Kidney glomerular epithelial cell (primary cell): ENCODE results near the gene MPG.

ENCODE experiments used
- DNase-seq: peaks from one replicate; lab custom pipeline; 2025; lab: John Stamatoyannopoulos, UW

The MPG gene

DNA sequence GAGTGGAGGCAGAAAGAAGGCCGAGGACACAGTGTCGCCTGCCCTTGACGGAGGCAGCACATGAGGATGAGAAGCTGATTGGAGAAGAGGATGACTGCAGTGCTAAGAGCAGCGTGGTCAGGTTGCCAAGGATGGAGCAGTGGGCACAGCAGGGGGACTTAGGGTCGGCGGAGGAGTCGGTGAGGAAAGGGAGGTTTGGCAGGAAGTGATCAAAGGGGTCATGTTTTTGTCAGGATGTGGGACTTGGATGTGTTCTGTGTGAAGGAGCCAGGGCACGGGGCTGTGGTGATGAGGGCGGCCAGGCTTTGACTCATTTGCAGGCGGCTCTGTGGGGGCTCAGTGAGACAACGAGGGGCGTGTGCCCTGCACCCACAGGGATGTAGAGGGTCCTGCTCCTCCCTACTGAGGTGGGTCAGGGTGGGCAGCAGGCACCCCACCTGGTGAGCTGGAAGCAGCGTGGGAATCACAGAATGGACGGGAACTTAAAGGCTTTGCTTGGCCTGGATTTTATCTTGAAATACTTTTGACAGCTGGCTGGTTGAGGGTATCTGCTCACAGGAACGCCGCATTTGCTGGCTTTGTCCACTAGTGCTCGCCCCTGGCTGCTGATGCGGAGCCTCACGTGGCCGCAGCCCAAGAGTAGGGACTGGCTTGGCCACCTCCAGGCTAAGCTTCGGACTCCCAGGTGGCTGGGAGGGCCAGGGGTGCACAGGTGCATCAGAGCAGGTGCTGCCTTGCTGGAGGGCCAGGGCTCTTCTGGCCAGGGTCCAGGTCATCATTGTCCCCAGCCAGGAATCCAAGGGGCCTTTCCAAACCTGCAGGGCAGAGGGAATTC lies 6.0 kb downstream of the MPG start:
- no peak for DNase-seq

DNA sequence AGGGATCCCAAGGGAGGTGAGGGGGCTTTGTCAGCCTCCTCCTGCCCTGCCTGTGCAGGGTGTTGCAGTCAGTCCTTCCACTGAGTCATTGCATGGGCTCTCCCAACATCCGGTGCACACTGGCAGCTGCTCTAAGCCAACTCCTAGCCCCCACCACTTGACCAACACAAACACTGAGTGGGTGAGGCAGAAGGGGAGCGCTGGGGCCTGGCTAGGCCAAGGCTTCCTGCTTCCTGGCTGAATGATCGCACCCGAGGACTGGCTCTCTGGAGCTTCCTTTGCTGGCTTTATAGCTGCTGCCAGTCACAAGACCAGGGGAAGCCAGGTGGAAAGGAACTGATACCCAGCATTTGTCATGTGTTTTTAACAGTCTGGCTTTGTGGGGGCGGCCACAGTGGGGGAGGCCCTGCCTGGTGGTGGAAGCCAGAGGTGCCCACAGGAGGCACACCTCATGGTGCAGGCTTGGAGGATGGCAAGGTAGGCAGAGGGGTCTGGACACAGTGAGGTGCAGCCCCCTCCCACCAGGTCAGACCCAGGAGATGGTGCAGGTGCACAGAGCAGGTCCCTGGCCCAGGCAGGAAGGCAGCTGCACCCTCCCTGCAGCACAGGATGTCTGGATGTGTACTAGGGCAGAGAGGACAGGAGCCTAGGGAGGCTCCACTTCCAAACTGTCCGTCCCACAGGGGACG lies 6.8 kb downstream of the MPG start:
- peak; percentile 98 for DNase-seq

DNA sequence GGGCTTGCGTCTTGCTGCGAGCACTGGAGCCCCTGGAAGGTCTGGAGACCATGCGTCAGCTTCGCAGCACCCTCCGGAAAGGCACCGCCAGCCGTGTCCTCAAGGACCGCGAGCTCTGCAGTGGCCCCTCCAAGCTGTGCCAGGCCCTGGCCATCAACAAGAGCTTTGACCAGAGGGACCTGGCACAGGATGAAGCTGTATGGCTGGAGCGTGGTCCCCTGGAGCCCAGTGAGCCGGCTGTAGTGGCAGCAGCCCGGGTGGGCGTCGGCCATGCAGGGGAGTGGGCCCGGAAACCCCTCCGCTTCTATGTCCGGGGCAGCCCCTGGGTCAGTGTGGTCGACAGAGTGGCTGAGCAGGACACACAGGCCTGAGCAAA lies 7.4 kb downstream of the MPG start:
- DNase-seq: no peak

DNA sequence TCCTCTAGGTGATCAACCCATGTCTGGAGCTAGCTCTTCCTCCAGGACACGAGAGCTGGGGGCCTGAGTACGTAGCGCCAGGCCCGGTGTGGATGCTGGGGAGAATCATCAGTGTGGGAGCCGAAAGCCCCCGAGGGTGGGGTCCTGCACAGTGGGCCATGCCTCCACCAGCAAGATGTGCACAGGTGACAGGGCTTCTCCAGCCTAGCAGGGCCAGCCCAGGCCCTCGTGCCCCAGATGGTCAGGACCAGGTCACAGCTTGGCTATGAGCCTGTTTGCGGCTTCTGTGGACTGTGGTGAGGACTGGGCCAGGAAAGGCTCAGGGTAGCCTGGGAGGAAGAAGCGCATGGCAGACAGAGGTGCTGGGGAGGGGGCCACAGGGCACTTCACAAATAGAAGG lies 7.8 kb downstream of the MPG start:
- DNase-seq: no peak

DNA sequence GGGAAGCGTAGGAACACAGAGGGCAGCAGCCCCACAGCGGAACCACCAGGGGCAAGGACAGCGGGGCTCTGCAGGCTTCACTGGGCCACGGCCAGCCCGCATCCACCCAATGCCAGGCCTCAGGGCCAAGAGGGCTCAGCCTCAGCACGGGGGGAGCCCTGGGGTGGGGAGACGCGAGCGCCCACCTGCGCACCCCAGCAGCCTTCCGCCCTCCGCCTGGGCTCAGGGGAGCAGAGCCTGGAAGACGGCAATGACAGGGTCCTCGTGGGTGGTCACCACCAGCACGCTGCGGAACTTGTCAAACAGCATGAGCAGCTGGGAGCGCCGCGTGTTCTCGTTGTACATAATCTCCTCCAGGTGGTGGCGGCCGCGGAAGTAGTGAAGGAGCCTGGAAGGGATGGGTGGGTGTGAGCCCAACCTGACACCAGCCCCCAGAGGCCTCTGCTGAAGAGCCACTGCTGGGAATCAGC lies 8.5 kb downstream of the MPG start:
- no peak for DNase-seq

DNA sequence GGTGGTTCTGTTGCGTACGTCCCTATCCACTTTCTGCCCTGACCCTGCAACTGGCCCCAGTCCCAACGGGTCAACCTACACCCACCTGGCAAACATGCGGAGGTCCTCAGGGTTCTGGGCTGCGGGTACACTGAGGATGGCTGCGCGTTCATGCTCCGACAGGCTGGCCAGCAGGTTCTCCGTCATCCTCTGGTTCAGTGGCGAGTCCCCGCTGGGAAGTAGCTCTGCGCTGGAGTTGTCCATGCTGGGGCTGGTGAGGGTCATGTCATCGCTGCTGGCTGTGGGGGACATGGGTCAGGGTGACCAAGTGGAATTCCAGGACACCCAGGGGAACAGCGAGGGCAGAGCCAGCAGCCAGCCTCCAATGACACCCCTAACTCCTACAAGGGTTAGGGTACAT lies 10.6 kb downstream of the MPG start:
- no peak for DNase-seq

DNA sequence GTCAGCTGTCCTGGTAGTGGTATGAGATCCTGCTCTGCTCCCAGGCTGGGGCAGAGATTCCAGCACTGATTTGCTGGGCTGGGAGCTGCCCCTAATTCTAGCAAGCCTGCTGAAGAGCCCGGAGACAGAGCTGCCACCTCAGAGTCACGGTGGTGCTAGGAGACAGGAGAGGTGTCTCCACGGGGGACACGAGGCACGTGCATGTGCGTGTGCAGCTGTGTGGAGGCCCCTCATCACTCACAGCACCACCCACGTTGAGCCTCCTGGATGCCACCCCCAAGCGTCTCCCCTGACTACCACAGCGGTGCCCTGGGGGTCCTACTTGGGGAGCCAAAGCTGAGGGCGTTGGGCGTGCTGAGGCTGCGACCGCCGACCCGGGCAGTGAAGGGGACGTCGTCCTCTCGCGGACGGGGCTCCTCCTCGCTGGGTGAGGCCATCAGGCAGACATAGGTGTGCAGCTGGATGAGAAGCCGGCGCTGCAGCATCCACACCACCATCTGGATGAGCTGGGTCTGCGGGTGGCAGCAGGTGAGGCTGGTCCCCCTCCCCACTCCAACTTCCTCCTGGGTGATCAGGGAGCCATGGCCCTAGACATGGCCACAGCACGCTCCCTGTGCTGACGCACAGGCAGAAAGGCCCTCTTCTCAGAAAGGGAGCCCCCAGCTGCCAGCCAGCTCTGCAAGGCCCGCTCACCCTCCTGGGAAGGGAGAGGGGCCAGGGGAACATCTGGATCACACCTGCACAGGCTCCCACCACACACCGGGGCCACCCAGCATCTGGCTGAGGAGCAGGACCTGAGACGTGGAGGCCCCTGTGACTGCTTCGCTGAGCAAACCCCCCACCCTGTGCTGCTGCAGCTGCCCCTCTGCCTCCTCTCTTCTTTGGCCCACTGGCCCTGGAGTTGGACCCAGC lies 11.6 kb downstream of the MPG start:
- no peak for DNase-seq

DNA sequence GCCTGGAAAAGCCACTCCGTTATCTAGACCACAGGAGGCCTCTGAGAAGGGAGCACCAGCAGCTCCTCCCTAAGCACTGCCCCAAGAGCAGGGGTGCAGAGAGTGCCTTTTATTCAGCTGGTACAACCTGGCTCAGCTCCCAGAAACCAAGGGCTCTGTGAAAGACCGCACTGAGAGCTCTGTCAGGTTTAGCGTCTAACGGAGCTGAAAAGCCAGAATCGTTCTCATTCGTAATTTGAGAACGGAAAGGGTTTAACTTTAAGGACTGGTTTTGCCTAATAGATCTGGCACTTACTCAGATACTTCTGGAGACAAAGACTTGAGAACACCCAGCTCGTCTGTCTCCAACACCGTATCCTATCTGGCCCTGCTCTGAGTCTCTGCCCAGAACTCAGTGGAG lies 13.5 kb downstream of the MPG start:
- DNase-seq: no peak

DNA sequence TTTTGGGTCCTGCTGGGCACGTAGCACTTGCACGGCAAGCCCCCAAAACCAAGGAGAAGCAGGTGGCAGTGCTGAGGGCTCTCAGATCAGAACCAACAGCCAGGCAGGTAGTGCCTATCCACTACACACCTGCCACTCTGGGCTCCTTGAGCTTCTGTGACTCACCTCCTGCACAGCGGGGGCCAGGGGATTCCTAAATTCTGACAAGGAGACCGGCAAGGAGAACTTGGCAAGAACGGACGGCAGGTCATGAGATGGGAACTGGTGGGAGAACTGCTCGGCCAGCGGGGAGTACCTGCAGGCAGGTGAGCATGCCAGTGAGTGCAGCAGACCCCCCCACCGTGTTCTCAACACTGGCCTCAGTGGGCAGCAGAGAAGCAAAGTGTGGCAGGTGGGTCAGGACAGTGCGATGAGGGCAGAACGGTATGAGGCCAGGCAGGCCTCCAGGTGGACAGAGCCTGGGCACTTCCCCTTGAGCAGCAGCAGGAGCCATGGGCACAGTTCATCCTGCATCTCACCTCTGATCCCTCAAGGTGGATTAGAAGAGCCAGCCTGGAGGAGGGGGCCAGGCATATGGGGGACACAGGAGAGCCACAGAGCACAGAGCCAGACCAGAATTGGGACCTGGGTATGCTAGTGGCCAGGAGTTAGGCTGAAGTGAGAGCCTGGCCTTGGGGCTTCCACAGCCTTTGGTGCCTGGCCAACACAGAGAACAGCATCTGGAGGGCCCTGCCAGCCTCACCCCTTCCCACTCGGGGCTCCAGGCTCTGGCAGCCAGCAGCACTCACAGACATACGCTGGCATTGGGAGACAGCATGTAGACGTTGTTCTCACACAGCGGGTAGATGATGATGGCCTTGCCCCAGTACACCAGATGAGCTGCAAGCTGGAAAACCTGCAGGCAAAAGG lies 14.7 kb downstream of the MPG start:
- no peak for DNase-seq

DNA sequence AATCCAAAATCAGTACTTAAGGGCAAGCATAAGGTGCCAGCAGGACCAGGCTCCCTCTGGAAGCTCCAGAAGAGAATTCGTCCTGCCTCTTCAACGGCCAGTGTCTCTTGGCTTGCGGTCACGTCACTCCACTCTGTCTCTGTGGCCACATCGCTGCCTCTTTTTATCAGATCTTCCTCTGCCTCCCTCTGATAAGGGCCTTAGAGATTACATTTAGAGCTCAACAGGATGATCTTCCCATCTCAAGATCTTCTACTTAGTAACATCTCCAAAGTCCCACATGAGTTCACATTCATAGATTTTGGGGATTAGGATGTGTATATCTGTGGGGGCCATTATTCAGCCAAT lies 16.9 kb downstream of the MPG start:
- no peak for DNase-seq

DNA sequence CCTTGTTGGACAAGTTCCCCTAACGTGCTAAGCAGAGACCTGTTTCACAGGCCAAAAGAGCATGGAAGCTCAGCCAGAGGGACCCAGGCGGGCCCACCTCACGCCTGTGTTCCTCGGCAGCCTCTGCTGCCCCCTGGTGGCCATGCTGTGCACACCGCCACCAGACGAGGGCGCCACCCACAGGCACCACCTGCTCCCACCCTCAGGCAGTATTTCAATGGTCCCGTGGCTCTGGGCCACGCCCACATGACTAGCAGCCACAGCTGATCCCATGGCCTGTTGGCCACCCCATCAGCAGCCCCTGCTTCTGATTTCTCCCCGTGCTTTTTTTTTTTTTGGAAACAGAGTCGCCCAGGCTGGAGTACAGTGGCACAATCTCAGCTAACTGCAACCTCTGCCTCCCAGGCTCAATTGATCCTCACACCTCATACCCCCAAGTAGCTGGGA lies 18.9 kb downstream of the MPG start:
- peak; percentile 72 for DNase-seq

DNA sequence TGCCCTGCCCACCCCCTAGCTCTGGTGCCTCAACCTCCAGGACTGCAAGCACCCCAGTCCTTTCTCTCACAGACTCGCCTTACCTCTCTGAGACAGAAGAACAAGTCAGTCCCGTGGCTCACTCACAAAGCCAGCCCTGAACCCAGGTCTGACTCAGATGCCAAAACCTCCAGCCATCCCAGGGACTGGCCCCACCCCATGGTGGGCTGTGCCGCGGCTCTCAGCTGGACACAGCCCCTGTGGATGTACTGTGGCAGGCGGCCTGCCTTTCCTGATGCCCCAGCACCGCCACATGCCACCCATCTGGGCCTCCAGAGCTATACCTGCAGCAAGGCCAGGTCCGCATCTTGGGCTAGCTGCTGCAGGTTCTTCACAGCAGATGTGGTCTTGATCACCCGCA lies 19.8 kb downstream of the MPG start:
- DNase-seq: no peak

DNA sequence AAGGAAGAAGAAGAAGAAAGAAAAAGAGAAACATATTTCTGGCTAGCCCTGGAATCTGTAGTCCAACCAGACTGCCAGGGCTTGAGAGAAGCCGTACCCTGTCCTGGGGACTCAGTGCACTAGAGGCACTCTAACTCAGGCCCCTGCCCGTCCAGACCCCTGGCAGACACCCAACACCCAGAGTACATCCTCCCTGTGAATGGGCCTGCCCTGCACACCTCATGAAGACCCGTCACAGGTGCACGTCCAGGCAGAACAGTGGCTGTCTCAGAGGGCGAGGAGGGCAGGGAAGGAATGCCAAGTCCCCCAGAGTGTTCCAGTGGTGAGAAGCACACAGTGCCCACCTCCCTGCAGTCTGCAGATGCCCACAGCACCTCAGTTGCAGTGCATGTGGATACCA lies 23.0 kb downstream of the MPG start:
- DNase-seq: no peak

DNA sequence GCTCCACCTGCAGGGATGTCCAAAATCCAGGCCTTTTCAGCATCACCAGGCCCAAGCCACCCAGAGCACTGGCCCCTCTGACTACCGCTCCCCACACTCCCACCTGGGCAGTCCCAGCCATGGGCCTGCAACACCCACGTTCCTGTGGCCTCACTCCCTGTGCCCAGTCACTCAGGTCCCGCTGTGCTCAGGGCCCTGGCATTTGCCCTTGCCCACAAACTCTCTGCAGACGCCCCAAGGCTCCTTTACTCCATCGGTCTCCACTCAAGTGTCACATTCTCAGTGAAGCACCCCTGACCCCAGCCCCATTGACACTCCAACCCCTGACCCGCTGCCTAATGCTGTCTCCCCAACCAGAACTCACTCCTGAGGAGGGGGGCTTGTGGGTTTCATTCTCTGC lies 23.6 kb downstream of the MPG start:
- DNase-seq: no peak

DNA sequence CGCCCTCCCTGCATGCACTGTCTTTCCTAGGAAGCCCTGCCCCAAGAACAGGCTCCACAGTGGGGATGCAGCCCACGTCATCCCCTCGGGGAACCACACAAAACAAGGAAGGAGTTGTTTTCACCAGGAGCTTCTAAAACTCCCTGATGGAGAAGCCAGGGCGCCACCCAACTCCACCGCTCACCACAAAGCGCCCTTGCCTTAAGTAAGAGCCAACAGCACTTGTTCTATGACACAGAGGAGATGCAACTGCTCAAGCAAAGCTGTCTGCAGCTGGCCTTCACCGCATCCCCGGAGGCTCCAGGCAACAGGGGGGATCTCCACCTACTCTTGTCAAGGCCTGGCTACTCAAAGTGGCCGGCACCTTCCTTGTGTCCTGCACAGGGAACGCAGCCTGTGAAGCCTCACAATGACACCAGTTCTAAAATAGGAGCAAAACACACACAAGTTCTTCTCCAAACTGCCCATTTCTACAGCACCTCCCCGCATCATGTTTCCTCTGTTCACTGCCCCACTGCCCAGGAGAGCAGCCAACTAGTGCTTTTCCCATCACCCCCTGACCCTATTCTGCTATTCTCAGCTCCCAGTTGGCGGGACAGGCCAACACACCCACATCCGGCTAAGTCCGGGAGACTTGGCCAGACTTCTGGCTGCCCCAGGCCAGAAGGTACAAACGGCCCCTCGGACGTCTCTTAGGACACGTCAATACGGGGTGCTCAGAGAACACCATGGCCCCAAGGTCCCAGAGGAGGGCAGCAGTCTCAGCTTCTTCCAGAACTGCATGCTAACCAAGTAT lies 24.2 kb downstream of the MPG start:
- peak; percentile 28 for DNase-seq

DNA sequence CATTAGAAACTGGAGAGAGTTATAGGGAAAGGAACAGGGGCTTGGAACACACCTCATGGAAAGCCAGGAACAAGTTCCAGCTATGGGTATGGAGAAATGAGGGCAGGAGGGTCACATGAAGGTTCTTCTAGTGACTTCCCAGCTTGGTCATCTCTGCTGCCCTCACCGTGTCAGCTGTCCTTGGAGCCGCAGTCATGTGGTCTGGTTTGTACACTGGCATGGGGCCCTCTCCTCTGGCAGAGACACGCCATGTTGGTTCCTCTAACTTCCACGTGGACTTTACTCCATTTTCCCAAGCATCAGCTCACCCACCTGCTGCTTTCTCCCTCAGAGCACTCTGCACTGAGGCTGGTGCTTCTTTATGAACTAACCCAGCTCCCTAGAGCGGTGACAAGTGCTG lies 26.3 kb downstream of the MPG start:
- DNase-seq: no peak

DNA sequence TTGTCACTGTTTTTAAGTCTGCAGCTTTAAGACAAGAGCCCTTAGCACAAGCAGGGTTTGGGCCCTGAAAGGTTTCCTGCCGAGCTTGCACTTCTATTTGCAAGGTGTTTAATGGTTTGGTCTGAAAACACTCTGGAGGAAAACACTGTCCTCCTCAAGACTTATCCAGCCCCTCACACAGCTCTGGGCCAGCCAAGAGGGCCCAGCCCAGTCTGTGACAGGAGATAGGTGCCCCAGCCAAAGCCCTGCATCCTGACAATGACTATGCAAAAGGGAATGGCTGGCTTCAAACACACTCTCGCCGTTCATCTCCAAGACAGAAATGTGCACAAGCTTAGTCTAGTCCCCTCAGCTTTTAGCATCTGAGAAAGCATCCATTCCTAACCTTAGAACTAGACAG lies 26.9 kb downstream of the MPG start:
- DNase-seq: no peak

DNA sequence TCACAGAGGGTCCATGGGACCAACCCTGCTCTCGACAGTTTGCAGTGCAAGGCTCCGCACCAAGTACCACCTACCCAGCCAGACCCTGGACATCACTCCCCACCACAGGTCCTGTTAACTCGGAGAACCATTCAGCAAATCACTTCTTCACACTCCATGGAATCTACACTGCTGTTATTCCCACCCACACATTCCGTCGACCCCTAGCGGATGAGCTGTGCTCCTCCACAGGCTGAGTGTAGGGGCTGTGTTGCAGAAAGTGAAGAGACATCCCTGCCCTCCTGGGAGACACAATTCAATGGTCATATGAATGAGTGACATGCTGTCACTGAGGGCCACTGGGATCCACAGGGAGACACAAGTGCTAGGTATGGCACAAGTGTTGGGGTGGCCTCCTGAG lies 27.5 kb downstream of the MPG start:
- DNase-seq: no peak

DNA sequence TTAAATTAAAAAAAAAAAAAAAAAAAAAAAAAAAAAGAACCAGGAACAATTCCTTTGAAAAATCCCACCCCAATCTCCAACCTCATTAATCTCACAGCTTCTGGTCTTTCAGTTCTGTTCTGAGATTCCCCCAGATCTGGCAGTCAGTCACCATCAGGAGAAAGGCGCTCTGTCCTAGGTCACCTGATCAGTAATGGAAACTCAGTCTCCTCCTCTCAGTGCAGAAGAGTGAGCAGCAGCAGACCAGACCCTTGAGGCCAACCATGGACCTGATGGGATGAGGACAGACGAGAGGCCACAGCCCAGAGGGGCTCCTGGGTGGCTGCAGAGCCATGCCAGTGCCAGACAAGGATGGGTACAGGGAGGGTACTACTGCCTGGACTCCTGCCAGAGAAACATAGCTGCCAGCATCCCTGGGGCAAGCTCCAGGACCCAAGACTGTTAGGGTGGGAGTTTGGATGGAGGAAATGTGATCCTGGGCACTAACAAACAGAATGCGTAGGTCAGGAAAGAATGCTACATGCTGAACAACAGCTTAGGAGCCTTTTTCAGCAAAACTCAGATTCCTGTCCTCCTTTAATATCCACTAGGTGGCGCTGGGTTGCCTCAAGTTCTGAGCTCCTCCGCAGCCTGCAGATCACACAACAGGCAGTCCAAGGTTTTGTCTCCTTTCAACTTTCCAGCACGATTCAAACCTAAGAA lies 28.7 kb downstream of the MPG start:
- DNase-seq: peak; percentile 84
